ENCODE results near the gene RABL2B.

Gene RABL2B

GRCh38 chr22:50722048-50722701 is 61.3 kb downstream of the RABL2B start:
- DNase-seq = no peak

DNA sequence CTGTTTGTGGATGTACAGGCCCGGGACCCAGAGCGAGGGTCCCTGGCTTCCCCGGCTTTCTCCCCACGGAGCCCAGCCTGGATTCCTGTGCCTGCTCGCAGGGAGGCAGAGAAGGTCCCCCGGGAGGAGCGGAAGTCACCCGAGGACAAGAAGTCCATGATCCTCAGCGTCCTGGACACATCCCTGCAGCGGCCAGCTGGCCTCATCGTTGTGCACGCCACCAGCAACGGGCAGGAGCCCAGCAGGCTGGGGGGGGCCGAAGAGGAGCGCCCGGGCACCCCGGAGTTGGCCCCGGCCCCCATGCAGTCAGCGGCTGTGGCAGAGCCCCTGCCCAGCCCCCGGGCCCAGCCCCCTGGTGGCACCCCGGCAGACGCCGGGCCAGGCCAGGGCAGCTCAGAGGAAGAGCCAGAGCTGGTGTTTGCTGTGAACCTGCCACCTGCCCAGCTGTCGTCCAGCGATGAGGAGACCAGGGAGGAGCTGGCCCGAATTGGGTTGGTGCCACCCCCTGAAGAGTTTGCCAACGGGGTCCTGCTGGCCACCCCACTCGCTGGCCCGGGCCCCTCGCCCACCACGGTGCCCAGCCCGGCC is 62.1 kb downstream of the RABL2B start:
- no peak for DNase-seq

- no peak for DNase-seq
Observed at GRCh38 chr22:50720301-50721256, 62.9 kb downstream of the RABL2B start.

GRCh38 chr22:50719814-50720300 is 63.6 kb downstream of the RABL2B start:
- no peak for DNase-seq

DNA sequence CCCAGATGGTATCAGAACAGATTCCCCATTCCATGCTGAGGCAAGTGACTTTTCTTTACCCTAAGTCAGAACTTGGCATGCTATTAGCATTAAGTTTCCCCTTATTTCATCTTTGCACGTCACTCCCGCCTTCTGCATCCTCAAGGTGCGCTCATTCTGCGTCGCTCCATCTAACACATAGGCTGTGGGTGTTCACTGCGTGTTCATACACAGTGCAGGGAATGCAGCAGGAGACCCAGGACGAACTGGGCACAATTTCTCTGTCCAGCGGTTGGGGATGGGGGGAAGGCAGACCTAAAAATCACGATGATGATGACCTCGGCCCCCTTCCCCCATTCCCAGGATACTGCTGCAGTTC is 65.1 kb downstream of the RABL2B start:
- DNase-seq = no peak

DNA sequence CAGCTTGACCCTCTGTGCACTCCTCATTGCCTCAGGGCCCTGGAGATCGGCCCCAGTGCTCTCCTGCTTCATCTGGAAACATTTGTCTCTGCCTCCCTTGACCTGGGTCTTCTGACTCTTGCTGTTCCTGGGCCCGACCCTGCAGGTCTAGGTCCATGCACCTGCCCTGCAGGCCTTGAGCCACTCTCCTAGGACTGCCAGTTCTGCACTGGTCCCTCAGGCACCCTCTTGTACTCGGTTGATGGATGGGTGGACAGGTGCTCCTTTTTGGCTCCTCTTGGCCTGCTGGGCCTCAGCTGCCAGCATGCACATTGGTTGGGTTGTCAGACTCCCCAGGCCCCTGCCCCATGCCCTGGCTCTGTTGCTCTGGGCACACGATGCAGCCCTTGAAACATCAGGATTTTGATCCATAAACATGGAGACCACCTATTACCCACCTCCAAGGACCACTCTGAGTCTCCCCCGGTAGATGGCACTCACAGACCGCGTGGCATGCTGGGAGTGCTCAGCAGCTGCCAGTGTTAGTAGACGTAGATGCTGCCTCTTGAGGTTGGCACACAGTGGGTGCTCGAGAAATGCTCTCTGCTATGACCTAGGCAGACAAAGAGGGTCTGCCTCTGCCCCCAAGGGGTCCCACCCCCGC is 65.6 kb downstream of the RABL2B start:
- no peak for DNase-seq
